OCI-LY7 (cell line): ENCODE measurements around the gene MCOLN3. TPM values are rescaled to one million over a fixed set of nuclear protein-coding genes. Genes with fewer than 3 reads are reported as not detected.
A peak's percentile ranks its signal among the peaks of the same experiment; 100 is the strongest.
"Not testable (repeated sequence)": the region's sequence is repeated elsewhere in the genome, so short reads cannot be mapped to it uniquely, and the experiment has no call there.

Experiments used
- BruUV-seq: library from RNA; stranded (reverse); fragments of 400-500 nt; replicated peaks from 2 replicates; lab custom pipeline; 2021; lab: Mats Ljungman, UMichigan
- CTCF ChIA-PET: fragments of 300-600 bp; sonication (Branson Sonifier 250); formaldehyde crosslinking; loops from one replicate; lab custom pipeline; 2022; ENCODE audit warnings: antibody characterized with exemption; ENCODE audit not compliant: unreplicated experiment; lab: Charles Lee
- POLR2A ChIA-PET: fragments of 300-600 bp; sonication (Branson Sonifier 250); formaldehyde crosslinking; loops from one replicate; lab custom pipeline; 2022; ENCODE audit warnings: antibody characterized with exemption; lab: Charles Lee
- DNase-seq: peaks from one replicate; pipeline ENCODE4 v3.0.0-alpha.2; 2015; ENCODE audit warnings: low spot score
- H2AFZ ChIP-seq: fragments of 200-600 bp; sonication (generic), shearing (Covaris generic); 2 replicates; pipeline ENCODE4 v1.6.1; 2014; ENCODE audit warnings: mild to moderate bottlenecking, antibody characterized with exemption, low read length, moderate library complexity
- H3K27ac ChIP-seq: fragments of 200-600 bp; sonication (generic); 2 replicates; pipeline ENCODE4 v1.5.1; 2014; ENCODE audit warnings: mixed run types, low read depth, mild to moderate bottlenecking, moderate library complexity, low read length, inconsistent platforms; ENCODE audit not compliant: poor library complexity, severe bottlenecking
- H3K36me3 ChIP-seq: fragments of 200-600 bp; sonication (generic); 2 replicates; pipeline ENCODE4 v1.6.1; 2014; ENCODE audit warnings: mild to moderate bottlenecking, antibody characterized with exemption, low read length, moderate library complexity, mixed read lengths; ENCODE audit not compliant: insufficient read depth
- H3K4me1 ChIP-seq: fragments of 200-600 bp; sonication (generic); 2 replicates; pipeline ENCODE4 v1.5.1; 2014; ENCODE audit warnings: mild to moderate bottlenecking, low read length; ENCODE audit not compliant: insufficient read depth, poor library complexity, severe bottlenecking
- H3K4me2 ChIP-seq: fragments of 200-600 bp; sonication (generic); 2 replicates; pipeline ENCODE4 v1.6.1; 2014; ENCODE audit warnings: mild to moderate bottlenecking, low read length
- H3K4me3 ChIP-seq: fragments of 200-600 bp; sonication (generic); 2 replicates; pipeline ENCODE4 v1.5.1; 2014; ENCODE audit warnings: mild to moderate bottlenecking, low read depth, low read length; ENCODE audit not compliant: poor library complexity, severe bottlenecking
- H3K79me2 ChIP-seq: fragments of 200-600 bp; sonication (generic); 2 replicates; pipeline ENCODE4 v1.6.1; 2016; ENCODE audit warnings: low read depth, mild to moderate bottlenecking, low read length, moderate library complexity, mixed read lengths; ENCODE audit not compliant: insufficient read depth
- H3K9me2 ChIP-seq: fragments of 200-600 bp; sonication (generic); 2 replicates; pipeline ENCODE4 v1.6.1; 2016; ENCODE audit warnings: mild to moderate bottlenecking, low read length, mixed read lengths; ENCODE audit not compliant: insufficient read depth
- H3K9me3 ChIP-seq: fragments of 200-600 bp; sonication (generic); 2 replicates; pipeline ENCODE4 v1.6.1; 2014; ENCODE audit warnings: mild to moderate bottlenecking, mixed run types, low read length, mixed read lengths
- H4K20me1 ChIP-seq: fragments of 200-600 bp; sonication (generic); 2 replicates; pipeline ENCODE4 v1.6.1; 2014; ENCODE audit warnings: mild to moderate bottlenecking, antibody characterized with exemption, low read length, moderate library complexity, mixed read lengths; ENCODE audit not compliant: insufficient read depth
- EZH2phosphoT487 ChIP-seq: fragments of 200-600 bp; sonication (generic); IDR thresholded peaks from 2 replicates; pipeline ENCODE4 v1.6.1; 2018; ENCODE audit warnings: low read depth, borderline replicate concordance, mild to moderate bottlenecking, mixed run types, antibody characterized with exemption, low read length, moderate library complexity, mixed read lengths
- intact Hi-C: fragments of 100-400 bp; cut with micrococcal nuclease; formaldehyde crosslinking; loops from one replicate; pipeline ENCODE4 v1.10.0; 2022; ENCODE audit not compliant: unreplicated experiment
- total RNA-seq, 2 experiments: library from RNA; depleted of rRNA in 1 of 2; stranded (reverse); fragments of >200 nt in 1 of 2; shearing (Covaris generic) in 1 of 2; gene quantifications; 2 replicates each; pipeline ENCODE4 v1.2.3, GENCODE V29; 2014 to 2022
- TF ChIP-seq, protein P1 (sequence below): fragments of 200-600 bp; sonication (generic); conservative IDR thresholded peaks from 2 replicates; pipeline ENCODE4 v1.5.1; 2014; ENCODE audit warnings: mild to moderate bottlenecking, antibody characterized with exemption, low read length, moderate library complexity, mixed read lengths

The MCOLN3 gene
- total RNA-seq, 2 experiments from 2014 or later, result not detected

- H3K4me1 ChIP-seq, result peaks cover 68% of the 10 kb centered on the region
- no peak for TF ChIP-seq EZH2phosphoT487
- TF ChIP-seq, protein P1, sequence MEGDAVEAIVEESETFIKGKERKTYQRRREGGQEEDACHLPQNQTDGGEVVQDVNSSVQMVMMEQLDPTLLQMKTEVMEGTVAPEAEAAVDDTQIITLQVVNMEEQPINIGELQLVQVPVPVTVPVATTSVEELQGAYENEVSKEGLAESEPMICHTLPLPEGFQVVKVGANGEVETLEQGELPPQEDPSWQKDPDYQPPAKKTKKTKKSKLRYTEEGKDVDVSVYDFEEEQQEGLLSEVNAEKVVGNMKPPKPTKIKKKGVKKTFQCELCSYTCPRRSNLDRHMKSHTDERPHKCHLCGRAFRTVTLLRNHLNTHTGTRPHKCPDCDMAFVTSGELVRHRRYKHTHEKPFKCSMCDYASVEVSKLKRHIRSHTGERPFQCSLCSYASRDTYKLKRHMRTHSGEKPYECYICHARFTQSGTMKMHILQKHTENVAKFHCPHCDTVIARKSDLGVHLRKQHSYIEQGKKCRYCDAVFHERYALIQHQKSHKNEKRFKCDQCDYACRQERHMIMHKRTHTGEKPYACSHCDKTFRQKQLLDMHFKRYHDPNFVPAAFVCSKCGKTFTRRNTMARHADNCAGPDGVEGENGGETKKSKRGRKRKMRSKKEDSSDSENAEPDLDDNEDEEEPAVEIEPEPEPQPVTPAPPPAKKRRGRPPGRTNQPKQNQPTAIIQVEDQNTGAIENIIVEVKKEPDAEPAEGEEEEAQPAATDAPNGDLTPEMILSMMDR, result no peak
- H3K79me2 ChIP-seq, result peaks cover 95% of the 10 kb centered on the region
- ChIA-PET POLR2A (no interaction called here), CTCF (no interaction called here)
- peaks cover 9% of the 10 kb centered on the region; the same call in 1 of the 2 replicates for H4K20me1 ChIP-seq
- H2AFZ ChIP-seq, result no peak overlapping the region
- peak overlapping the region; percentile 63 for H3K27ac ChIP-seq
- no peaks in the 10 kb centered on the region for H3K9me2 ChIP-seq
- peak; percentile 33 for DNase-seq
- peak overlapping the region; percentile 43 for H3K4me3 ChIP-seq
- intact Hi-C loops, result loop anchor here (2.0 kb wide), 1 partner anchor 16 kb away; no protein-coding TSS in a partner anchor
- H3K4me2 ChIP-seq, result peak overlapping the region; percentile 74
- H3K36me3 ChIP-seq, result peaks cover 71% of the 10 kb centered on the region
- BruUV-seq, result no TSS peak
- H3K9me3 ChIP-seq, result no peaks in the 10 kb centered on the region; the same call in 1 of the 2 replicates
These were observed 59.7 kb downstream of the MCOLN3 start for GRCh38 chr1:84988588-84988987.

GRCh38 chr1:84986561-84986960 lies 61.7 kb downstream of the MCOLN3 start:
- H3K9me3 ChIP-seq, CTCF ChIA-PET, BruUV-seq, H3K9me2 ChIP-seq, H2AFZ ChIP-seq, H4K20me1 ChIP-seq, DNase-seq, H3K4me3 ChIP-seq, H3K27ac ChIP-seq, intact Hi-C loops: not testable (repeated sequence)
- Histone ChIP-seq H3K4me1 (peaks cover 48% of the 10 kb centered on the region), H3K36me3 (peaks cover 72% of the 10 kb centered on the region), H3K79me2 (peaks cover 95% of the 10 kb centered on the region), H3K4me2 (peak overlapping the region; percentile 29; the same call in 1 of the 2 replicates)
- POLR2A ChIA-PET, result interaction anchor here (0.9 to 2.7 kb wide), 3 partner anchors 11 to 15 kb away, joined by 3 to 8 read pairs (median 7); no protein-coding TSS in a partner anchor

- H4K20me1 ChIP-seq, result no peaks in the 10 kb centered on the region
- H3K4me3 ChIP-seq, result no peak overlapping the region
- intact Hi-C loops, result no loop called here
- 0 out of 2 replicates have a peak overlapping the region, but pooled peaks have one; percentile 3 for H3K4me2 ChIP-seq
- no peaks in the 10 kb centered on the region for H3K9me2 ChIP-seq
- H3K27ac ChIP-seq, result peak overlapping the region; percentile 11
- TSS peak; percentile 32 for BruUV-seq
- no peak overlapping the region for H2AFZ ChIP-seq
- no peak for TF ChIP-seq EZH2phosphoT487
- TF ChIP-seq, protein P1, result no peak
- H3K79me2 ChIP-seq, result peaks cover 95% of the 10 kb centered on the region
- peak; percentile 48 for DNase-seq
- H3K36me3 ChIP-seq, result peaks cover 77% of the 10 kb centered on the region
- ChIA-PET CTCF (interaction anchor here (1.3 kb wide), 1 partner anchor 13 kb away, joined by 3 read pairs; no protein-coding TSS in a partner anchor), POLR2A (interaction anchor here (0.7 to 2.7 kb wide), 4 partner anchors 9 to 298 kb away, joined by 4 to 8 read pairs (median 8); no protein-coding TSS in a partner anchor)
- peaks cover 37% of the 10 kb centered on the region for H3K4me1 ChIP-seq
- H3K9me3 ChIP-seq, result peaks cover 10% of the 10 kb centered on the region; the same call in 1 of the 2 replicates
These were observed 62.9 kb downstream of the MCOLN3 start for GRCh38 chr1:84985365-84985764.
